Measurements from ENCODE around the gene RBL2.
A peak's percentile ranks its signal among the peaks of the same experiment; 100 is the strongest.
"Not testable (repeated sequence)": the region's sequence is repeated elsewhere in the genome, so short reads cannot be mapped to it uniquely, and the experiment has no call there.

The RBL2 gene, protein sequence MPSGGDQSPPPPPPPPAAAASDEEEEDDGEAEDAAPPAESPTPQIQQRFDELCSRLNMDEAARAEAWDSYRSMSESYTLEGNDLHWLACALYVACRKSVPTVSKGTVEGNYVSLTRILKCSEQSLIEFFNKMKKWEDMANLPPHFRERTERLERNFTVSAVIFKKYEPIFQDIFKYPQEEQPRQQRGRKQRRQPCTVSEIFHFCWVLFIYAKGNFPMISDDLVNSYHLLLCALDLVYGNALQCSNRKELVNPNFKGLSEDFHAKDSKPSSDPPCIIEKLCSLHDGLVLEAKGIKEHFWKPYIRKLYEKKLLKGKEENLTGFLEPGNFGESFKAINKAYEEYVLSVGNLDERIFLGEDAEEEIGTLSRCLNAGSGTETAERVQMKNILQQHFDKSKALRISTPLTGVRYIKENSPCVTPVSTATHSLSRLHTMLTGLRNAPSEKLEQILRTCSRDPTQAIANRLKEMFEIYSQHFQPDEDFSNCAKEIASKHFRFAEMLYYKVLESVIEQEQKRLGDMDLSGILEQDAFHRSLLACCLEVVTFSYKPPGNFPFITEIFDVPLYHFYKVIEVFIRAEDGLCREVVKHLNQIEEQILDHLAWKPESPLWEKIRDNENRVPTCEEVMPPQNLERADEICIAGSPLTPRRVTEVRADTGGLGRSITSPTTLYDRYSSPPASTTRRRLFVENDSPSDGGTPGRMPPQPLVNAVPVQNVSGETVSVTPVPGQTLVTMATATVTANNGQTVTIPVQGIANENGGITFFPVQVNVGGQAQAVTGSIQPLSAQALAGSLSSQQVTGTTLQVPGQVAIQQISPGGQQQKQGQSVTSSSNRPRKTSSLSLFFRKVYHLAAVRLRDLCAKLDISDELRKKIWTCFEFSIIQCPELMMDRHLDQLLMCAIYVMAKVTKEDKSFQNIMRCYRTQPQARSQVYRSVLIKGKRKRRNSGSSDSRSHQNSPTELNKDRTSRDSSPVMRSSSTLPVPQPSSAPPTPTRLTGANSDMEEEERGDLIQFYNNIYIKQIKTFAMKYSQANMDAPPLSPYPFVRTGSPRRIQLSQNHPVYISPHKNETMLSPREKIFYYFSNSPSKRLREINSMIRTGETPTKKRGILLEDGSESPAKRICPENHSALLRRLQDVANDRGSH

GRCh38 chr16:53434377-53435065, at the start of gene RBL2:
Gene RBL2 (plus strand): TSS chr16:53434471. CDS start chr16:53434557, 86 bp downstream.
- peak; percentile 78 for DNase-seq (ENCODE audit: low read depth)

- not testable (repeated sequence) for DNase-seq (ENCODE audit: low read depth)
Measured at GRCh38 chr16:53384610-53385009, 49.7 kb upstream of the RBL2 start.

DNA sequence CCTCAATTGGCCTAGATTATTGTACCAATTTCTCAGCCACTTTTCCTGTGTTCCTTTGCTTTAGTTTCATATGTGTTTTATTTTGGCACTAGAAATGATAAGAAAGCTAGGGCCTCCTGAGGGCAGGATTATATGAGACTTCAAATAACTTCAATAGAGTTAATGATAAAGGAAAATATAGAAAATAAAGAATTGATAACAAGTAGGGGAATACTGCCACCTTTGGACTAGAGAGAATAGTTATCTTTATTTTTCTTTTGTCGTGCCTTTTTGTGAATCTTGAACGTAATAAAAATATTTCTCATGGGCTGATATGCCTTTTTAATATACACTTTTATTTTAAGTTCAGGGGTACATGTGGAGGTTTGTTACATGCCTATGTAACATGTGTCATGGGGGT, 29.3 kb upstream of the RBL2 start:
- DNase-seq (ENCODE audit: low read depth): no peak

- DNase-seq (ENCODE audit: low read depth): no peak
Measured at GRCh38 chr16:53412549-53412948, 21.7 kb upstream of the RBL2 start.

GRCh38 chr16:53413864-53414263, 20.4 kb upstream of the RBL2 start:
- DNase-seq (ENCODE audit: low read depth): no peak

DNA sequence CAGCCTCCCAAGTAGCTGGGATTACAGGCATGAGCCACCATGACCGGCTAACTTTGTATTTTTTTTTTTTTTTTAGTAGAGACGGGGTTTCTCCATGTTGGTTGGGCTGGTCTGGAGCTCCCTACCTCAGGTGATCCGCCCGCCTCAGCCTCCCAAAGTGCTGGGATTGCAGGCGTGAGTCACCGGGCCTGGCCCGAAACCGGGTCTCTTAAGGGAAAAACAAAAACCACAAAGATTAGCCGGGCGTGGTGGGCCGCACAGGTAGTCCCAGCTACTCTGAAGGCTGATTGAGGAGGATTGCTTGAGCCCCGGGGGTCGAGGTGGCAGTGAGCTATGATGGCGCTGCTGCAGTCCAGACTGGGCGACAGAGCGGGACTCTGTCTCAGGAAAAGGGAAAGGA, 19.9 kb upstream of the RBL2 start:
- DNase-seq (ENCODE audit: low read depth): no peak

- no peak for DNase-seq (ENCODE audit: low read depth)
Measured at GRCh38 chr16:53415504-53415903, 18.8 kb upstream of the RBL2 start.

DNA sequence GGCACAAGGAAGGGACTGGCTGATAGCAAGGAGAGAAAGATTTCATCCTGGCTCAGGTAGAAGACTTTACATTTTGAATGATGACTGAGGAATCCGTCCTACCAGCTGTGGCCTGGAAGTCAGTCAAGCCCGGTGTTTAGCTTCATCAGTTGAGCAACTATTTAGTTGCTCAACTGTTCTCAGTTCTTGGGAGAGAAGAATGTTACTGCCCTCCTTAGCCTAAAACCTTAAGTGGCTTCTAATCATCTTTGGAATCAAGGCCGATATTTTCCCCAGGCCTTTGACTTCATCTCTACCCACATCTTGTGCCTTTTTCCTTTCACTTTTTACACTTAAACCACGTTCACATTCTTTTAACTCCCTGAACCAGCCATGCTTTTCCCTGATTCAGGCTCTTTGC, 17.3 kb upstream of the RBL2 start:
- DNase-seq (ENCODE audit: low read depth): no peak

GRCh38 chr16:53417976-53418375, 16.3 kb upstream of the RBL2 start:
- no peak for DNase-seq (ENCODE audit: low read depth)

GRCh38 chr16:53419383-53419709, 14.9 kb upstream of the RBL2 start:
- not testable (repeated sequence) for DNase-seq (ENCODE audit: low read depth)

DNA sequence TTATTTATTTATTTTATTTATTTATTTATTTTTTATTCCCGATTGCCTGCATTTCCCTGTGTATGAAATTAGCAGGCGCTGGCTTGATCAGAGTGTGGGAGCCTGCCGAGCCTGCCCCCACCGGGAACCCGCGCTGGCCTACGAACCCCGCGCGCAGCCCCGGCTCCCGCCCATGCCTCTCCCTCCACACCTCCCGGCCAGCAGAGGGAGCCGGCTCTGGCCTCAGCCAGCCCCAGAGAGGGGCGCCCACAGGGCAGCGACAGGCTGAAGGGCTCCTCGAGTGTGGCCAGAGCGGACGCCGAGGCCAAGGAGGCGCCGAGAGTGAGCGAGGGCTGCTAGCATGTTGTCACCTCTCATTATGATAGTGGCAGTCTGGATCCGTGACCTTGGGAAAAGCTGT, 13.0 kb upstream of the RBL2 start:
- no peak for DNase-seq (ENCODE audit: low read depth)

DNA sequence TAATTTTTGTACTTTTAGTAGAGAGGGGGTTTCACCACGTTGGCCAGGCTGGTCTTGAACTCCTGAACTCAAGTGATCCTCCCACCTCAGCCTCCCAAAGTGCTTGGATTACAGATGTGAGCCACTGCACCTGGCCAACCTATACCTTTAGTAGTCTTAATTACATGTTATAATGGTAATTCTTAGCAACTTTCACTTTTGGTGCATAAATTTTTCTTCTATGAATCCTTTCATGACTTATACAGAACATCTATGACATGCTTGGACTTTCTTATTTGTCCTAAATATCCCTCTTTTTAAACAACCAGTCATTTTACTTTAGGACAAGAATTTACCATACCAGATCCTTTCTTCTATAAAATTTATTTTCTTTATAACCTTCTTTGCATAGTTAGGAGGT, 10.3 kb upstream of the RBL2 start:
- DNase-seq (ENCODE audit: low read depth): not testable (repeated sequence)

- DNase-seq (ENCODE audit: low read depth): no peak
Measured at GRCh38 chr16:53428681-53429080, 5.6 kb upstream of the RBL2 start.

GRCh38 chr16:53429221-53429943, 4.9 kb upstream of the RBL2 start:
- DNase-seq (ENCODE audit: low read depth): no peak

GRCh38 chr16:53430363-53430762, 3.9 kb upstream of the RBL2 start:
- DNase-seq (ENCODE audit: low read depth): no peak

- DNase-seq (ENCODE audit: low read depth): no peak
Measured at GRCh38 chr16:53433509-53433908, 762 bp upstream of the RBL2 start.

- DNase-seq (ENCODE audit: low read depth): no peak
Measured at GRCh38 chr16:53433930-53434376, 318 bp upstream of the RBL2 start.

- peak; percentile 54 for DNase-seq (ENCODE audit: low read depth)
Measured at GRCh38 chr16:53435066-53435688, 906 bp downstream of the RBL2 start.

- no peak for DNase-seq (ENCODE audit: low read depth)
Measured at GRCh38 chr16:53440125-53440524, 5.9 kb downstream of the RBL2 start.

- DNase-seq (ENCODE audit: low read depth): no peak
Measured at GRCh38 chr16:53445534-53445933, 11.3 kb downstream of the RBL2 start.

DNA sequence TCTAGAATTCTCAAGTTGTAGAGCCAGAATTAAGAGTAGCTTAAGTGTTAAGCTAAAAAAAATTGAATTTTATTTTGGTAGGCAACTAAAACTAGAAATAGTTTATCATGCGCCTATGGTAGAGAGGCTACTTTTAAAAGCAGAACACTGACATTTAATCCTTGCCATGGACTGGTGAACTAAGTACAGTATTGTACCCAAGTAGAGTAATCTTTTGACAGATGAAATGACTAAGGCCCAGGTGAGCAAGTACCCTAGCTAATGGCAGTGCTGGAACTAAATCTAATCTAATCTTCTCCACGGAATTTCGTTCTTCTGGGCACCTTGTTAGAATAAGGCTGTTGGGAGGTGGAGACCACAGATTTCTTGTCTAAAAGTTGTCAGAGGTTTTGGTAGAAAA, 11.8 kb downstream of the RBL2 start:
- DNase-seq (ENCODE audit: low read depth): no peak
